ENCODE data around the gene BNC2.

- TF ChIP-seq CTCF (IDR thresholded peaks at IDR 0.05) = no peak
- TF ChIP-seq EP300 (IDR thresholded peaks at IDR 0.05) = no peak
- TF ChIP-seq POLR2A (IDR thresholded peaks at IDR 0.05) = no peak
Measured at GRCh38 chr9:16406526-16407225, 463.8 kb downstream of the BNC2 start.
